Measurements from ENCODE around the gene NMBR. TPM values are rescaled to one million over a fixed set of nuclear protein-coding genes. Genes with fewer than 3 reads are reported as not detected.
"Not testable (repeated sequence)": the region's sequence is repeated elsewhere in the genome, so short reads cannot be mapped to it uniquely, and the experiment has no call there.

NMBR gene
- total RNA-seq, 2 donors from 2014 or later = 0.49 TPM; not detected in 1

- H3K4me1 ChIP-seq (ENCODE audit: control insufficient read depth in 1 of 2, low read depth in 2 of 2) = no peaks in the 10 kb centered on the region
- H3K4me3 ChIP-seq = no peak overlapping the region
- TF ChIP-seq CTCF (IDR thresholded peaks at IDR 0.05) = no peak
- no peaks in the 10 kb centered on the region for H3K36me3 ChIP-seq
- no peaks in the 10 kb centered on the region for H3K9me3 ChIP-seq
- no peak overlapping the region for H3K27ac ChIP-seq
- ATAC-seq (ENCODE audit: insufficient number of reproducible peaks, low FRiP score, low read depth) = no peak
- H3K27me3 ChIP-seq (replicated peaks; ENCODE audit: insufficient read depth) = no peaks in the 10 kb centered on the region
- DNase-seq (ENCODE audit: low spot score) = no peak
Observed at GRCh38 chr6:142028527-142028926, 118.4 kb downstream of the NMBR start.

DNA sequence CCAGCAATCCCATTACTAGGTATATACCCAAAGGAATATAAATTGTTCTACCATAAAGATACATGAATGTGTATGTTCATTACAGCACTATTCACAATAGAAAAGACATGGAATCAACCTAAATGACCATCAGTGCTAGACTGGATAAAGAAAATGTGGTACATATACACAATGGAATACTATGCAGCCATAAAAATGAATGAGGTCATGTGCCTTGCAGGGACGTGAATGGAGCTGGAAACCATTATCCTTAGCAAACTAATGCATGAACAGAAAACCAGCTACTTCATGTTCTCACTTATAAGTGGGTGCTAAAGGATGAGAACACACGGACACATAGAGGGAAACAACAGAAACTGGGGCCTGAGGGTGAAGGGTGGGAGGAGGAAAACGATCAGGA is 119.1 kb downstream of the NMBR start:
- H3K4me1 ChIP-seq (ENCODE audit: control insufficient read depth in 1 of 2, low read depth in 2 of 2); DNase-seq (ENCODE audit: low spot score); ATAC-seq (ENCODE audit: insufficient number of reproducible peaks, low FRiP score, low read depth); H3K36me3 ChIP-seq; H3K27me3 ChIP-seq (replicated peaks; ENCODE audit: insufficient read depth); H3K4me3 ChIP-seq; H3K27ac ChIP-seq; H3K9me3 ChIP-seq: not testable (repeated sequence)

- Histone ChIP-seq H3K4me3 (no peak overlapping the region), H3K27me3 (replicated peaks; ENCODE audit: insufficient read depth) (no peaks in the 10 kb centered on the region), H3K9me3 (no peaks in the 10 kb centered on the region), H3K27ac (no peak overlapping the region), H3K36me3 (no peaks in the 10 kb centered on the region), H3K4me1 (ENCODE audit: control insufficient read depth in 1 of 2, low read depth in 2 of 2) (no peaks in the 10 kb centered on the region)
- TF ChIP-seq CTCF (IDR thresholded peaks at IDR 0.05) = no peak
- ATAC-seq (ENCODE audit: insufficient number of reproducible peaks, low FRiP score, low read depth) (no peak), DNase-seq (ENCODE audit: low spot score) (no peak)
Observed at GRCh38 chr6:142027074-142027473, 119.8 kb downstream of the NMBR start.

- ATAC-seq (ENCODE audit: insufficient number of reproducible peaks, low FRiP score, low read depth) (no peak), DNase-seq (ENCODE audit: low spot score) (no peak)
- no peak for TF ChIP-seq CTCF (IDR thresholded peaks at IDR 0.05)
- Histone ChIP-seq H3K27ac (no peak overlapping the region), H3K27me3 (replicated peaks; ENCODE audit: insufficient read depth) (no peaks in the 10 kb centered on the region), H3K4me1 (ENCODE audit: control insufficient read depth in 1 of 2, low read depth in 2 of 2) (no peaks in the 10 kb centered on the region), H3K36me3 (no peaks in the 10 kb centered on the region), H3K9me3 (no peaks in the 10 kb centered on the region), H3K4me3 (no peak overlapping the region)
Observed at GRCh38 chr6:142026471-142026870, 120.5 kb downstream of the NMBR start.

Other genes with a start within 250 kb of the NMBR start
- not detected for gene GJE1, start 14.2 kb downstream of the NMBR start, total RNA-seq
- gene VTA1, start 141 bp upstream of the NMBR start, total RNA-seq = 10 to 100 TPM; 26.4 to 37.3 TPM
- 1 to 10 TPM; 6.4 to 6.8 TPM for gene ADGRG6, start 154.9 kb upstream of the NMBR start, total RNA-seq

Data from thoracic aorta (tissue), 2 donors.